Stimulated activated CD4-positive, alpha-beta T cell treated with anti-CD3 and anti-CD28 coated beads, Interleukin-4, amount 100 ng/mL, for 24 hours (primary cell): Measurements from ENCODE around the gene UPK3A.
A peak's percentile ranks its signal among the peaks of the same experiment; 100 is the strongest.
"Not testable (repeated sequence)": the region's sequence is repeated elsewhere in the genome, so short reads cannot be mapped to it uniquely, and the experiment has no call there.

Experiments used
- DNase-seq: peaks from one replicate; pipeline ENCODE4 v3.0.0-alpha.2; 2020

The UPK3A gene

DNA sequence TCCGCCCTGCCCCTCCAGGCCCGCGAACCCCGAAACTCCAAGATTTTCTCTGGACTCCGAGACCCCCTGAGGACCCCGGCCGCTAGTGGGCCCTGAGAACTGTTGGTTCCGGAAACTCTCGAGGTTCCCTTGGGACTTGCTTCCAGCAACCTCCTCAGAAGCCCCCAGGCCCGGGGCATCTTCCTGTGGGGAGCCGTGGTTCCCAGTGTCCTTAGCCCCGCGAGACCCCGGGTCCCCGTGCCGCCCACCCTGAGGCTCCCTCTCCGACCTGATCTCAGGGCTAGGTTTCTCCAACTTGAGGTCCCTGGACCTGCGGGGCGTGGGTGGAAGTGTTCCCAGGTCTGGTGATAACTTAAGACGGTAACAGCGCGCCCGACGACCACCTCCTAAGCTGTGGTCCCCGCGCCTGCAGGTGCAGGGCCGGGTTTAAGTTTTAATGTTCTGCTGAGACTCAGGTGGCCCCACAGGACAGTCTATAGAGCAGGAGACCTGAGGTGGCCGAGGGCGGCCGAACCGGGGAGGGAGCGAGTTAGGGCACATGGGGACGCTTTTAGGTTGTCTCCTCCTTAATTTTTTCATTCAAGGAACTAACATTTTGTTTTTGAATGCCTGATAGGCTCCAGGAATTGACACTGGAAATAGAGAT is 25.7 kb downstream of the UPK3A start:
- no peak for DNase-seq

GRCh38 chr22:45310977-45311531 is 26.3 kb downstream of the UPK3A start:
- no peak for DNase-seq

DNA sequence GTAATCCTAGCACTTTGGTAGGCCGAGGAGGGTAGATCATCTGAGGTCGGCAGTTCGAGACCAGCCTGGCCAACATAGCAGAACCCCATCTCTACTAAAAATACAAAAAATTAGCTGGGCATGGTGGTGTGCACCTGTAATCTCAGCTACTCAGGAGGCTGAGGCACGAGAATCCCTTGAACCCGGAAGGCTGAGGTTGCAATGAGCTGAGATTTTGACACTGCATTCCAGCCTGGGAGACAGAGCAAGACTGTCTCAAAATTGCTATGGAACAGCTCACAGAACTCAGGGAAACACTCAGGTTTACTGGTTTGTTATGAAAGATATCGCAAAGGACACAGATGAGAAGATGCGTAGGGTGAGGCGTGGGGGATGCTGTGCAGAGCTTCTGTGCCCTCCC is 27.7 kb downstream of the UPK3A start:
- no peak for DNase-seq

DNA sequence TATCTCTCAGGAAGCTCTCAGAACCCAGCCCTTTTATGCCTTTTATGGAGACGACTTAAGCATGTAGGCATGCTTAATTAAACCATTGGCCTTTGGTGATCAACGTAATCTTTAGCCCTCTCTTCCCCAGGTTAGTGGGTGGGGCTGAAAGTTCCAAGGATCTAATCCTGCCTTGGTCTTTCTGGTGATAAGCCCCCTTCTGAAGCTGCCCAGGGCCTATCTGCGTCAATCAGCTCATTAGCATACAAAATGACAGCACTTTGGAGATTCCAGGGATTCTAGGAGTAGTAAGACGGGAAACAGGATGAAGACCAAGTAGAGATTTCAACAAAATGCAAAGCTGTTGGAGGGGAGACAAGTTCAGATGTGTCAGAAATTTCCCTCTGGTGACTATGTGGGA is 28.1 kb downstream of the UPK3A start:
- DNase-seq: no peak

GRCh38 chr22:45314054-45314721 is 29.4 kb downstream of the UPK3A start:
- no peak for DNase-seq

DNA sequence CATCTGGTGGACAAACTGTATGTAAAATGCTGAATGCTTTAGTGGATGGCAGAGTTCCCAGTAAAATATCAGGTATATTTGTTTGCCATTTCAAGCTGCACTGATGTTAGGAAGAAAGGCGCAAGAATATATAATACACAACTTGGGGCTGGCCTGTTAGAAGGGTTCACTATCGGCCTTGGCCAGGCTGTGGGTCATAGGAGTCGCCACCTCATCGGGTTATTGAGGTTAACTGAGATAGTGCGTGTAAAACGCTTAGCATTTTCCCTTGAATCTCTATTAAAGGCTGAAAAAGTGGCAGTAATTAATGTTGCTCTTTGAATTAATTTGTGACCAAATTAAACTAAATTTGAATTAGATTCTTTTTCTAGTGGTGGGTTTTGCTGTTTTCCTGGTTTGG is 30.0 kb downstream of the UPK3A start:
- DNase-seq: no peak

DNA sequence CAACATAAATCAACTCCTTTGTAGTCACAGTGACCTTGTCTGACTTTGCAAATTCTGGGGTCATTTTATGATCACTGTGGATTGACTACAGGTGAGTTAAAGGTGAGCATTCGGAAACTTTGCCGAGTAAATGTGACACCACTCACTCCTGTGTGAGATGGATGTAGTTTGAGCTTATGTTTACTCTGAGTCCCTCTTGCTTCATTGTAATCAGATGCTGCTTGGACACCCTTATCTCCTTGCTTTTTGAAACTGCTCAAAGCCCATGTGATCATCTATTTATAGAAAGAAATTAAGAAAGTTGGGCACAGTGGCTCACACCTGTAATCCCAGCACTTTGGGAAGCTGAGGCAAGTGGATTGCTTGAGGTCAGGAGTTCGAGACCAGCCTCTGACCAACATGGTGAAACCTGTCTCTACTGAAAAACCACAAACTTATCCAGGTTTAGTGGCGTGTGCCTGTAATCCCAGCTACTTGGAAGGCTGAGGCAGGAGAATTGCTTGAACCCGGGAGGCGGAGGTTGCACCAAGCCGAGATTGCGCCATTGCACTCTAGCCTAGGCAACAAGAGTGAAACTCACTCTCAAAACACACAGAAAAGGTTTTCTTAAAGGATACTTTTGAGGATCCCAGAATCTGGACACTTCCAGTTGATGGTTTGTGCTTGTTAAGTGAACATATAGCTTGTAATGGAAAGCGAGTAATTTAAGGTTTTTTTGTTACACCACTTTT is 32.2 kb downstream of the UPK3A start:
- DNase-seq: no peak

DNA sequence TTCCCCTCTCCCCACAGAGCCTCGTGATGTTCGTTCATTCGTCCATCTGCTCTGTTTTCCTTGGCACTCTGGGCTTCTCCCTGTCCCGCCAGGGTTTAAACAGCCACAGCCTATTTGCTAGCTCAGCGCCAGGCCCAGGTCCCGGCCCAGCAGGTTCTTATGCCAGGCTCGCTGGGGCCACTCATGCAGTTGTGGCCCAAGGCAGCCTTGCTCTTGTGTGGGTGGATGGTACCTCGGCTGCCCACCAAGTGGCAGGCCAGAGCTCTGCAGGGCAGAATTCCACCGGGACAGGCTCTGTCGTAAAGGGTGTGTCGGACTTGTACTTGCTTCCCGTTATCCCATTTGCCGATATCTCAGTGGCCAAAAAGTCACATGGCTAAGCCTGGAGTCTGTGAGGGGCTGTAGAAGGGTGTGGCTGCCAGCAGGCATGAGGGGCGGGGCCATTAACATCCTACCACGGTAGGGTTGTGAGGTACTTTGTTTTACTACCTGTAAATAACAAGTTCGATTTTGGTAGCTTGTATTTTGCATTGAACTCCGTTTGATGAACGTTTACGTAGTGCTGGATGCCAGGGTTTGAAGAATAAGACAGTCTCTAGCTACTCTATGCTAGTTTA is 32.9 kb downstream of the UPK3A start:
- DNase-seq: no peak

- peak; percentile 88 for DNase-seq
Observed at GRCh38 chr22:45318168-45318557, 33.4 kb downstream of the UPK3A start.

- DNase-seq: peak; percentile 43
Observed at GRCh38 chr22:45318558-45319323, 34.0 kb downstream of the UPK3A start.

DNA sequence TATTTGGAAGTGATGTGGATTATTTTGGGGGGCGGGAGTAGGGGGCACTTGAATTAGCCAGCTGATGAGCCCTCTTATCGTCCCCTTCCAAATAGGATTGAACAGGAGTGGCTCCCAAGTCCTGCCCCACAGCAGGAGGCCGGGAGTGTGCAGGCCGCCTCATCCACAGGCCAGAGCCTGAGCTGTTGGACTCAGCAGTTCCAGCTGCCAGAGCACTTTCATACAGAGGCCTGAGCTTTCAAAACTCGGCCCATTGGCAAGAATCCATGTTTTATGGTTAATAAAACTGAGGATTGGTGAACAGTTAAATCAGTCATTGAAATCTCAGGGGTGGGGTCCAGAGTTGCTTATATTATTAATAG is 34.6 kb downstream of the UPK3A start:
- no peak for DNase-seq

- no peak for DNase-seq
Observed at GRCh38 chr22:45320357-45320976, 35.7 kb downstream of the UPK3A start.

- DNase-seq: no peak
Observed at GRCh38 chr22:45321827-45322226, 37.1 kb downstream of the UPK3A start.

DNA sequence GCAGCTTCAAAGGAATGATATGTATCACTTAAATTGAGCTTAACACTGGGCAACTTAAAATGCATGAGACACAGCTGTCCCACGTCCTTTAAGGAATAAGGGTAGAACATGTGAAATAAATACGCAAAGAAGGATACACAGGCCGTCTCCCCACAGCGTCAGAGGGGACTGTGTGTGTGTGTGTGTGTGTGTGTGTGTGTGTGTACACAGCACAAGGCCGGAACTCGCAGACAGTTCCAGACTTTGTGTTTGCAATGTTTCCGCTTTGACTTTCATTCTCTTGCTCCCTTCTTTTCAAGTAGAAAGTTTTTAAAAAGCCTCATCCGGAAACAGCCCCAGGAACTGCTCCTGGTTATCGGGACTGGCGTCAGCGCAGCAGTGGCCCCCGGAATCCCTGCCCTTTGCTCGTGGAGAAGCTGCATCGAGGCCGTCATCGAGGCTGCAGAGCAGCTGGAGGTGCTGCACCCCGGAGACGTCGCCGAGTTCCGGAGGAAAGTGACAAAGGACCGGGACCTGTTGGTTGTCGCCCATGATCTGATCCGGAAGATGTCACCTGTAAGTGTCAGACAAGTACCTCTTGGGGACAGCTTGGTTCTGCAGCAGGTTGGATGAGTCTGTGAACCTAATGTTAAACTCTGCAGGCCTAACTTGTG is 38.2 kb downstream of the UPK3A start:
- DNase-seq: no peak

DNA sequence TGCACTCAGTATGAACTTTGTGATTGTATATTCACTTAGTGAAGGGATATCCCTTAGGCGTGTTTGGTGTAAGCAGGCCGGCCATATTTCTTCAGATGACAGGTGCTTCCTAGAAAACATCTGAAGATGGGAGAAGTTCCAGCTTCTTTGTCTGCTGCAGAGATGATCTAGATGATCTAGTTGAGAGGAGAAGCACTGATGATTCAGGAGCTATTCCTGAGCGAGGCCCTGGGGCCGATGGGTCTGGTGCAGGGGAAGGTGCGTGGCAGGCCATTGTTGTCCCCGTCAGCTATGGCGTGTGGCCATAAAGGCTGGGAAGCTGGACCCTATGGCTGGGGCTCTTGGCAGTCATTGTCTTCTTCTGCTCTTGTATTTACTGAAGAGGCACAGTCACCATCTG is 38.9 kb downstream of the UPK3A start:
- no peak for DNase-seq

GRCh38 chr22:45324311-45324711 is 39.6 kb downstream of the UPK3A start:
- DNase-seq: no peak

DNA sequence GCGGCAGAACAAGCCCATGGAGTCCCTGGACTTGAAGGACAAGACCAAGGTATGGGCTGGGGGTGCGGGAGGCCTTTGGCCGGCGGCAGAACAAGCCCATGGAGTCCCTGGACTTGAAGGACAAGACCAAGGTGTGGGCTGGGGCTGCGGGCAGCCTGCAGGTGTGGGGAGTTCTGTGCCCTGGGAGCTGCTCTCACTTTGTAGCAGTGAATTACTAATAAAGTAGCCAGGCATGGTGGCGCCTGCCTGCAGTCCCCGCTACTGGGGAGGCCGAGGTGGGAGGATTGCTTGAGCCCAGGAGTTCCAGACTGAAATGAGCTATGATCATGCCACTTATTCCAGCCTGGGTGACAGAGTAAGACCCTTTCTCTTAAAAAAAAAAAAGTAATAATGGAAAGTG is 43.5 kb downstream of the UPK3A start:
- DNase-seq: not testable (repeated sequence)

DNA sequence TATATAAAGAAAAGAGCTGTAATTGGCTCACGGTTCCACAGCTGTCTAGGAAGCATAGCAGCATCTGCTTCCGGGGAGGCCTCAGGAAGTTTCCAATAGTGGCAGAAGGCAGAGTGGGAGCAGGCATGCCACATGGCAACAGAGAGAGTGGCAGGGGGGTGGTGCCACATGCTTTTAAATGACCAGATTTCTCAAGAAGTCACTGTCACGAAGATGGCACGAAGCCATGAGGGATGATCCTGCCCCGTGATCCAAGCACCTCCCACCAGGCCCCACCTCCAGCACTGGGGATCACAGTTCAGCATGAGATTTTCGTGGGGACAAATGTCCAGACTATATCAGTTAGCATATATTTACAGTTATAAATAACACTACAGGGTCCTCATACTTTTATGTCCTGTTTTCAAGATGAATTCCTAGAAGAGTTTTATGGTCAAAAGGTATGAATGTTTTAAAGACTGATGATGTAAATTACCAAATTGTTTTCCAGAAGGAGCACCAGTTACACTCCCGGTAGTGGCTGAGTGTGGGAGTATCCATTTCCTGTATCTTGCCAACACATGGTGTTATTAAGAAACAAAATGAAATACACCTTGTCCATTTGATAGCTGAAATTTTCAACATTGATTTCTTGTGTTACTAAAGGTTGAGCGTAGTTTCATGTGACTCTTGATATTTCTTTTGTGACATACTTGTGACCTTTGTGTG is 44.2 kb downstream of the UPK3A start:
- no peak for DNase-seq

DNA sequence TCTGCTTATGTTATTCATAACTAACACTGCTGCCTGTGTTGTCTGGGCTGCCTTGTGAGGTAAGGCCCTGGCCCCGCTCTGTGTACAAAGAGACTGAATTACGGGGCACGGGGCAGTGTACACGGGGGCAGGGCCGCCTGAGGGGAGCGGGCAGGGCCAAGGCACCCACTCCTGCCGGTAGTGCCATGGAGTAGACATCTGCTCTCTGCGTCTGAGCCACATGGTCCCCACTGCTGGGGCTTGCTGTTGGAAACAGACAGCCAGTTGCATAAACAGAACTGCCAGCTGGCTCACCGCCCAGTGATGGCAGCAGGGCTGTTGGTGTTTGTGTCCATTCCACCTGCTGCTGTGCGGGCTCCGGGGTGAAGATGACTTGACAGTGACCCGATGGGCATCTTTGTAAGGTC is 44.8 kb downstream of the UPK3A start:
- DNase-seq: no peak

DNA sequence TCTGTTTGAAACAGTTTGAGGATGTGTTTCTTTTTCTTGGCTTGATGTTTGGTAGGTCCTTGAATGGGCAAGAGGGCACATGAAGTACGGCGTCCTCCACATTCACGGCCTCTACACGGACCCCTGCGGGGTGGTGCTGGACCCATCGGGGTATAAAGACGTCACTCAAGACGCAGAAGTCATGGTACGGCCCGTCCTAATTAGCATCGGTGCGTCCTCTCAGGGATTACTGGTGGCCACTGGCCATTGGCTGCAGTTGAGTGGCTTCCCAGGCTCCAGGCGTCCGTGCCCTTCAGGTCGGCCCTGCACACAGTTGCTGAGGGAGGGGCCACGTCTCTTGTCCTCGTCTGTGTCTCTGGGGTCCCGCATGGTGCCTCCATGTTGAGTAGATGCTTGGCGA is 45.8 kb downstream of the UPK3A start:
- no peak for DNase-seq

- DNase-seq: no peak
Observed at GRCh38 chr22:45331486-45331885, 46.7 kb downstream of the UPK3A start.
